Prostate gland (tissue), 2 donors: ENCODE measurements around the gene TMEM79.

Source experiments
- CTCF ChIP-seq, 4 experiments: fragments of 200-600 bp in 2 of 4; fragments of 450-650 bp in 2 of 4; sonication (generic) in 2 of 4; IDR thresholded peaks; 1 replicate in 3 of 4; 2 replicates in 1 of 4; pipeline ENCODE4 v1.5.1; 2016 to 2019; ENCODE audit warnings: antibody characterized with exemption in 4 of 4, mild to moderate bottlenecking in 2 of 4, moderate library complexity in 2 of 4
- POLR2A ChIP-seq: fragments of 450-650 bp; IDR thresholded peaks from one replicate; pipeline ENCODE4 v1.6.1; 2016; ENCODE audit warnings: antibody characterized with exemption, mild to moderate bottlenecking

- TF ChIP-seq CTCF (IDR thresholded peaks at IDR 0.05) (no peak), POLR2A (no peak)
Observed at GRCh38 chr1:156259805-156260204, 24.3 kb upstream of the TMEM79 start.
